Measurements from ENCODE around the gene MX2. TPM values are rescaled to one million over a fixed set of nuclear protein-coding genes. Genes with fewer than 3 reads are reported as not detected.
"Not testable (repeated sequence)": the region's sequence is repeated elsewhere in the genome, so short reads cannot be mapped to it uniquely, and the experiment has no call there.

The MX2 gene
- total RNA-seq, 2 donors from 2014 or later: 2.3 to 12.2 TPM

DNA sequence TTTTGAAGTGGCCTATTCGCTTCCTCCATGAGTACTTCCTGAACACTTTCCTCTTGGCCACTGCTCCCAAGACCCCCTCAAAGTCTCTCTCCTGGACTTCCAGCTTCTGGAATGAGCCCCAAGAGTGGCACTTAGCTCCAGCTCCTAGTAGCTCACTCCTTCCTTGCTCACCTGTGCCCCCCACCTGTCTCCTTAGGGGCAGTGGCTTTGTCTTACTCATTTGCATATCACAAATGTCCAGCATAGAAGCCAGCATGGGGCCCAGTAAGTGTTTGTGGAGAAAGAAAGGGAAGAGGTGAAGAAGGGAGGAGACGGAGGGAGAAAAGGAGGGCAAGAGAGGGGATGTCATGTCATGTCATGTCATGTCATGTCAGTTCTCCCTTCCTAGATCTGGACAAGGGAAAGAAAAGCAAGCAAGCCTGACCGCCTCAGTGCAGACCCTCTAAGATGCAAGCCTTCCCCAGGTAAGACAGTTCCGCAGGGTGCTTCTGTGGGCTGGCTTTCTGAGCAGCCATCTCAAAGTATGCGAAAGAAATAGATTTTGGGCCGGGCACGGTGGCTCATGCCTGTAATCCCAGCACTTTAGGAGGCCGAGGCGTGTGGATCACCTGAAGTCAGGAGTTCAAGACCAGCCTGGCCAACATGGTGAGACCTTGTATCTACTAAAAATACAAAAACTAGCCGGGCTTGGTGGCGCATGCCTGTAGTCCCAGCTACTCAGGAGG is 57.3 kb downstream of the MX2 start:
- H3K4me1 ChIP-seq: peaks cover 14% of the 10 kb centered on the region
- 92 to 96% methylated on average over 11 of the region's 11 CpGs for WGBS, 2 donors
- H3K36me3 ChIP-seq (replicated peaks in 1 of 2; ENCODE audit: insufficient read depth in 1 of 2, low read depth in 2 of 2): no peaks in the 10 kb centered on the region
- H3K27me3 ChIP-seq: no peaks in the 10 kb centered on the region
- TF ChIP-seq, protein P1, sequence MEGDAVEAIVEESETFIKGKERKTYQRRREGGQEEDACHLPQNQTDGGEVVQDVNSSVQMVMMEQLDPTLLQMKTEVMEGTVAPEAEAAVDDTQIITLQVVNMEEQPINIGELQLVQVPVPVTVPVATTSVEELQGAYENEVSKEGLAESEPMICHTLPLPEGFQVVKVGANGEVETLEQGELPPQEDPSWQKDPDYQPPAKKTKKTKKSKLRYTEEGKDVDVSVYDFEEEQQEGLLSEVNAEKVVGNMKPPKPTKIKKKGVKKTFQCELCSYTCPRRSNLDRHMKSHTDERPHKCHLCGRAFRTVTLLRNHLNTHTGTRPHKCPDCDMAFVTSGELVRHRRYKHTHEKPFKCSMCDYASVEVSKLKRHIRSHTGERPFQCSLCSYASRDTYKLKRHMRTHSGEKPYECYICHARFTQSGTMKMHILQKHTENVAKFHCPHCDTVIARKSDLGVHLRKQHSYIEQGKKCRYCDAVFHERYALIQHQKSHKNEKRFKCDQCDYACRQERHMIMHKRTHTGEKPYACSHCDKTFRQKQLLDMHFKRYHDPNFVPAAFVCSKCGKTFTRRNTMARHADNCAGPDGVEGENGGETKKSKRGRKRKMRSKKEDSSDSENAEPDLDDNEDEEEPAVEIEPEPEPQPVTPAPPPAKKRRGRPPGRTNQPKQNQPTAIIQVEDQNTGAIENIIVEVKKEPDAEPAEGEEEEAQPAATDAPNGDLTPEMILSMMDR (IDR thresholded peaks at IDR 0.05): no peak
- TF ChIP-seq POLR2A (IDR thresholded peaks at IDR 0.05): no peak
- DNase-seq (no peak), ATAC-seq (no peak)
- H3K9me3 ChIP-seq: no peaks in the 10 kb centered on the region
- intact Hi-C loops (cut with DNase I): no loop called here
- peak overlapping the region in 3 of 4 donors; percentile 88 to 93 (median 88) for H3K27ac ChIP-seq
- no peak overlapping the region for H3K4me3 ChIP-seq

DNA sequence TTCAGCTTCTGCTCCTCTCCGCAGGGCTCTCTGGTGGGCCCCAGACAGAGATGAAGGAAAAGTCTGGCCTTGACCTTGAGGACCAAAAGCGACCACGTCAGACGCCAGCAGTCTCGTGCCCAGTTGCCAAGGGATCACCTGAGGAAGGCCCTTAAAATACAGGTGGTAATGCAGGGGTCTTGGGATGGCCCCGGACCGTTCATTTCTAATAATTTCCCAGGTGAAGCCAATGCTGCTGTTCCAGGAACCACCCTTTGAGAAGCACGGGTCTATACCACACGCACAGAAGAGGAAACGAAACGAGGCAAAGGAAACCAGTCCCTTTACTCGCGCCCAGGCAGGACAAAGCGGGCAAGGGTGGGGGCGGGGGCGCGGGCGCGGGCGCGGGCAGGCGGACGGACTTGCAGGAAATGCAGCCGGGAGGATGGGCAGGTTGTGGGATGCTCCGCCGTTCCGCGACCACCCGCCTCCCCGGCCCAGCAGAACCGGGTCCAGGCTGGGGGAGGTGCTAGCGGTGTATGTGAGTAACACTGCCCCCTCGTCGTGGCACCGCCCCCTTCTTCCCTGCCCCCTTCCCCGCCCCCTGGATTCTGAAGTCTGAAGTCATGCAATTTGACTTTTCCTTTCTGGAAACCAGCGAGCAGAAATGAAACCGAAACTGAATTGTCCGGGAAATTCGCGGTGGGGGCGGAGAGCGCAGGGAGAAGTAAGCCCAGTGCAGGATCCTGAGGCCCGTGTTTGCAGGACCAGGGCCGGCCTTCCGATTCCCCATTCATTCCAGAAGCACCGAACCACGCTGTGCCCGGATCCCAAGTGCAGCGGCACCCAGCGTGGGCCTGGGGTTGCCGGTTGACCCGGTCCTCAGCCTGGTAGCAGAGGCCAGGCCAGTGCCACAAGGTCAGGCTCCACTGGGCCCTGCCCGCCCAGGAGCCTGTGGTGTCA is 58.4 kb downstream of the MX2 start:
- no peaks in the 10 kb centered on the region for H3K27me3 ChIP-seq
- intact Hi-C loops (cut with DNase I): no loop called here
- no peaks in the 10 kb centered on the region for H3K36me3 ChIP-seq (replicated peaks in 1 of 2; ENCODE audit: insufficient read depth in 1 of 2, low read depth in 2 of 2)
- H3K9me3 ChIP-seq: no peaks in the 10 kb centered on the region
- TF ChIP-seq POLR2A (IDR thresholded peaks at IDR 0.05): peak in 2 of 3 donors; percentile 60 to 62
- TF ChIP-seq, protein P1 (IDR thresholded peaks at IDR 0.05): peak in 1 of 7 experiments; percentile 4
- peak; percentile 90 for ATAC-seq
- H3K4me1 ChIP-seq: peaks cover 14% of the 10 kb centered on the region
- DNase-seq: peak; percentile 78 to 89 (median 84)
- H3K4me3 ChIP-seq: peak overlapping the region; percentile 20 to 38
- peak overlapping the region; percentile 65 to 93 (median 88) for H3K27ac ChIP-seq
- 3 to 5% methylated on average over 22 to 49 of the region's 54 CpGs for WGBS, 2 donors

DNA sequence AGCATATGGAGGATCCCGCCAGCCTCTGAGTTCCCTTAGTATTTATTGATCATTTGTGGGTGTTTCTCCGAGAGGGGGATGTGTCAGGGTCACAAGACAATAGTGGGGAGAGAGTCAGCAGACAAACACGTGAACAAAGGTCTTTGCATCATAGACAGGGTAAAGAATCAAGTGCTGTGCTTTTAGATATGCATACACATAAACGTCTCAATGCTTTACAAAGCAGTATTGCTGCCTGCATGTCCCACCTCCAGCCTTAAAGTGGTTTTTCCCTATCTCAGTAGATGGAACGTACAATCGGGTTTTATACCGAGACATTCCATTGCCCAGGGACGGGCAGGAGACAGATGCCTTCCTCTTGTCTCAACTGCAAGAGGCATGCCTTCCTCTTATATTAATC is 59.2 kb downstream of the MX2 start:
- WGBS, 2 donors: 30 to 31% methylated on average over 8 of the region's 8 CpGs
- H3K36me3 ChIP-seq (replicated peaks in 1 of 2; ENCODE audit: insufficient read depth in 1 of 2, low read depth in 2 of 2); intact Hi-C loops (cut with DNase I); H3K4me3 ChIP-seq; H3K27me3 ChIP-seq; H3K9me3 ChIP-seq; DNase-seq; ATAC-seq: not testable (repeated sequence)
- peak overlapping the region in 3 of 4 donors; percentile 88 to 93 (median 88) for H3K27ac ChIP-seq
- H3K4me1 ChIP-seq: peaks cover 14% of the 10 kb centered on the region

DNA sequence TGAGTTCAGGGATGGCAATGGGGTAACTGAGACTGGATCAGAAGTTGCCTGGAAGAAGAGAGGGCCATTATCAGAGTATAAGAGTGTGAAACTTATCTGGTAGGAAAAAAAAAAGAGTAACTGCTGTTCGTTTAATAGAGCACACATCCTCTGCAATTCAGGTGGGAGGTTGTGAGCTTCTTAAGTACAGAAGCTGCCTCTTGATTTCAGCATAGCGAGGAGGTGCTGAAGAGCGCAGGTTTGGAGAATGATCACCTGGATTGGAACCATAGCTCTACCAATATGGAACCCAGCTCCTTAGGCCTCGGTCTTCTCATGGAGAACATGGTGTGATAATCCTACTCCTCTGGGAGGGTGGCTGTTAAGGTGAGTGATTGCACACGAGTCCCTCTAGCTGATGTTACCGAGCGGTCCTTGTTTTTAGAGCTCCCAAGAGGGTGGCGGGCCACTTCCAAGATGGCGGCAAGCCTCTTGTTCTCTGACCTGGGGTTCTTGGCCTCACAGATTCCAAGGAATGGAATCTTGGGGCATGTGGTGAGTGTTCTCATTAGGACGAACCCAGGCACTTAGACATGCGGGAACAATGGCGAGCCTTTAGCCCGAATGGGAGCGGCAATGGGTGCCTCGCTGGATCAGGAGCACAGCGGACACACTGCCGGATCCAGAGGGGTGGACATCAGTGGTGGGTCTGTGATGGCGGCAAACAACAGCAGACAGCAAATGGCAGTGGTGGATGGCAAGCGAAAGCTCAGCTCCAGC is 60.9 kb downstream of the MX2 start:
- no peaks in the 10 kb centered on the region for H3K36me3 ChIP-seq (replicated peaks in 1 of 2; ENCODE audit: insufficient read depth in 1 of 2, low read depth in 2 of 2)
- TF ChIP-seq, protein P1 (IDR thresholded peaks at IDR 0.05): no peak
- TF ChIP-seq POLR2A (IDR thresholded peaks at IDR 0.05): no peak
- ATAC-seq: no peak
- H3K9me3 ChIP-seq: no peaks in the 10 kb centered on the region
- 91 to 94% methylated on average over 19 of the region's 19 CpGs for WGBS, 2 donors
- H3K4me3 ChIP-seq: no peak overlapping the region
- H3K4me1 ChIP-seq: peaks cover 21% of the 10 kb centered on the region
- H3K27ac ChIP-seq: no peak overlapping the region
- DNase-seq: no peak
- intact Hi-C loops (cut with DNase I): no loop called here
- H3K27me3 ChIP-seq: no peaks in the 10 kb centered on the region

DNA sequence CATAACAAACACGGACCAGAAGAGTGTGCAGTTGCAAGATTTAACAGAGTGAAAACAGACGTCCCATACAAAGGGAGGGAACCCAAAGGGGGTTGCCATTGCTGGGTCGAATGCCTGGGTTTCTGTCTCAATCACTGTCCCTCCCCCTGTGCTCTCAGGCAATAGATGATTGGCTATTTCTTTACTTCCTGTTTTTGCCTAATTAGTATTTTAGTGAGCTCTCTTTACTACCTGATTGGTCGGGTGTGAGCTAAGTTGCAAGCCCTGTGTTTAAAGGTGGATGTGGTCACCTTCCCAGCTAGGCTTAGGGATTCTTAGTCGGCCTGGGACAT is 61.4 kb downstream of the MX2 start:
- H3K27ac ChIP-seq; H3K36me3 ChIP-seq (replicated peaks in 1 of 2; ENCODE audit: insufficient read depth in 1 of 2, low read depth in 2 of 2); DNase-seq; H3K9me3 ChIP-seq; H3K27me3 ChIP-seq; H3K4me3 ChIP-seq; ATAC-seq; intact Hi-C loops (cut with DNase I): not testable (repeated sequence)
- H3K4me1 ChIP-seq: peaks cover 21% of the 10 kb centered on the region
- 70 to 71% methylated on average over 5 of the region's 5 CpGs for WGBS, 2 donors

Measured in body of pancreas (tissue), 4 donors.